Inferior parietal cortex (tissue), 1 donor: ENCODE measurements around the gene KATNB1.

ENCODE experiments used
- DNase-seq: peaks from one replicate; pipeline ENCODE4 v3.0.0-alpha.2; 2016; ENCODE audit errors: extremely low spot score

KATNB1 gene

GRCh38 chr16:57756424-57757325, 21.1 kb downstream of the KATNB1 start:
- no peak for DNase-seq

DNA sequence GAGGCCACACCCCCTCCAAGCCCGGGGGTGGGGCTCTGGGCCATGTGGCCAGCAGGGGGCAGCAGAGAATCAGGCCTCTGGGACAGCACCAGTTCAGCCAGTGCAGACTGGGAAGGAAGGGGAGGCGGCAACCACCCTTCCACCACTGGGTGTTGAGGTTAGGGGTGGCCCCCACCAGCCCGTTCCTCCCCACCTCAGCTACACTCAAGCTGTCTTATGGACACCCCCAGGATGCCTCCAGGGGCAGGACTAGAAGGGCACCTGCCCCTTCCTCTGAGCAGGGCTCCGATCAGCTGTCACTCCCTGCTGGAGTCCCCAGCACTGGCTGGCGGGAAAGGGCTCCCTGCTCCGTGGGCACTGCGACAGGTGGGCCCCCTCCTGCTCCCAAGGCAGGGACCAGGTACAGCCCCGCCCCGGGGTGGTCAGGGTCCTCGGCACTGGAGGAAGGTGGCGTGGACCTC, 21.8 kb downstream of the KATNB1 start:
- DNase-seq, result peak; percentile 90

DNA sequence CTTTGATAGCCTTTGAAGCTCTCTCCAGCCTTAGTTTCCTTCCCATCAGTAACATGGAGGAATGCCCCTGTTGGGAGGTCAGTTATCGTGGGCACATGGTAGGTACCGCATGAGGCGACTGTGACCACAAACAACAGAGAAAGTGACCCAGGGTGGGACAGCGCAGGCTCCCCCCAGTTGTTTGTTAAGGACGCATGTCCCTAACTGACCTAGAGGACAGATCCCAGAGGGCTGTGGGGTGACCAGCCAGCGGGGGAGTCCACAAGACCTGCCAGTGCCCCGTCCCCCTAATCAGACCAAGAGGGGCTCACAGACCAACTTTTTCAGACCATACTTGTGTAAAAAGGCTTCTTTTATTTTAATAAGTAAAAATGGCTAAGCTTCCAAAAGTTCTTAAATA, 22.3 kb downstream of the KATNB1 start:
- DNase-seq, result no peak

GRCh38 chr16:57758331-57759117, 23.0 kb downstream of the KATNB1 start:
- DNase-seq, result no peak

GRCh38 chr16:57759131-57759530, 23.6 kb downstream of the KATNB1 start:
- DNase-seq, result no peak

GRCh38 chr16:57759541-57760356, 24.2 kb downstream of the KATNB1 start:
- no peak for DNase-seq

GRCh38 chr16:57760357-57761160, 25.0 kb downstream of the KATNB1 start:
- no peak for DNase-seq

DNA sequence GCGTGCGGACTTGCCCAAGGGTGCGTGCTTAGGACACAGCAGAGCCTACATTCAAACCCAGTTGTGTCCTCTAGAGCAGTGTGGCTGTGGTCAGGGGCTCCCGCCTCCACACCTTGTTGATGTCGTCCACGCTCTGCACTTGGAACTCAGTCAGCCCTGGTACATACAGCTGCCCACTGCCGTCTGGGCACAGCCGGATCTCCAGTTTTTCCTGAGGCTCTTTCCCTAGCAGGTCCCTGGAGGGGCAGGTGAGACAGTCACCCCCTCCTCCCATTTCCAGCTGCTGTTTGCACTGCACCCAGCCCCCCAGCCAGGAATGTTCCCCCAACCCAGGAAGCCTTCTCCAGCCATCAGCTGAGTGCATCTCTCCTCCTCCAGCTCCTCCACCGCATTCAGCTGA, 25.7 kb downstream of the KATNB1 start:
- DNase-seq, result no peak

- DNase-seq, result no peak
Measured at GRCh38 chr16:57761957-57762356, 26.4 kb downstream of the KATNB1 start.

GRCh38 chr16:57762365-57763040, 26.9 kb downstream of the KATNB1 start:
- no peak for DNase-seq

- no peak for DNase-seq
Measured at GRCh38 chr16:57763285-57764005, 27.9 kb downstream of the KATNB1 start.

DNA sequence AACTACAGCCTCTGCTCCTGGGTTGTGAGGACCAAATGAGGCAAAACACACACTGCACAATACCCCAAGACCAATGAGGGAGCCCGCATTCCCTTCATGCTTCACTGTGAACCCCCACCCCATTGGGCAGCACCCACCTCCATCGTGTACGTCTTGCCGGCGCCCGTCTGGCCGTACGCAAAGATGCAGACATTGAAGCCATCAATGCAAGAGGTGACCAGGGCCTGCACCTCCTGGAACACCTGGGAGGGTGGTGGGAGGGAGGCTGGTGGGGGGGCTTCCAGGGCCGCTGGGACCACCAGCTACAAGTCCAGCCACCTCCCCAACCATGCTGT, 28.4 kb downstream of the KATNB1 start:
- DNase-seq, result no peak

GRCh38 chr16:57764341-57765159, 29.0 kb downstream of the KATNB1 start:
- DNase-seq, result no peak

DNA sequence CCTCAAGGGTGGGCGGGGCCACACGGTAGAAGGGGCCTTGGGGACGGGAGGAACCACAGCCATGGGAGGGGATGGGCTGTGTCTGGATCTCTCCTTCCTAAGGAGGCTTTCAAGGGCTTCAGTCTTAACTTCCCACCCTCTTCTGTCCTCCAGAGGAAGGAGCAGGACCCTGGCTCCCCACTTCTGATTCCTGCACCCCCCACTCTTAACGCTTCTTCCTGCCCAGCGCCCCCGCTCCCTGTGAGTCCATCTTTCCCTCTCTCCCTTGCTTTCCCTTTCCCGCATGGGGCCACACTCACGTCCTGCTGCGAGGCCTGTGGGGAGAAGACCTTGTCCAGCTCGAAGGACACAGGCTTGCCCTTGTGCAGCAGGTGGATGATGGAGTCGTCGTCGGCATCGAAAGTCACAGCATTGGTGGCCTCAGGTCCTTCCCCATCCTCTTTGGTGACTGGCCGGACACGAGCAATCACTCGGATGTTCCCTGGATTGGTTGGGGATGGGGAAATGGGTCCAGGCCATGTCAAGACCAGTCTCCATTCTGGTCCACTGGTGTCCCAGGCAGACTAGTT, 29.7 kb downstream of the KATNB1 start:
- DNase-seq, result no peak

GRCh38 chr16:57766714-57767348, 31.3 kb downstream of the KATNB1 start:
- DNase-seq, result no peak

DNA sequence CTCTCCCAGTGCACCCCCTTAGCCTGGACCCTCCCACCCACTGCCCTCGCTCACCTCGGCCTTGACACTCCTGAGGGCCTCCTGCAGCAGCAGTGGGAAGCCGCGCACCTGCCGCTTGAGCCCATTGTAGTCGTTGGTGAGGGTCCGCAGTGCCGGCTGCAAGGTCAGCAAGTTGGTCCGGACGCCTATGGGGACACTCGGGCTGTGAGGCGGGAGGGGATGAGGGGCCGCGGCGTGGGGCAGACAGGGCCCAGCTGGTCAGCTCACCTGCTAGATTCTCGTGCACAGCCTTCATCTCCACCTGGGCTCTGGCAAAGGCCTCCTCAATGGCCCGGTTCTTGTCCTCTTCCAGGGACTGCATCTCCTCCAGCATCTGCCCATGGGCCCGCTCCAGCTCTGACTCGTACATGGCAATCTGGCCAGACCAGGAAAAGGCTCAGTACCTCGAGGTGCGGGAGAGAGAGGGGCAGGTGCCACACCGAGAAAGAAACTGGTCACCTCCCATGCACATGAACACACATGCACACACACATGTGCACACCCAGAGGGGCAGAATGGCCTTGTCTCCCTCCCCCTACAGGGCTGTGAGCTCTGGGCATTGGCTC, 34.1 kb downstream of the KATNB1 start:
- no peak for DNase-seq

DNA sequence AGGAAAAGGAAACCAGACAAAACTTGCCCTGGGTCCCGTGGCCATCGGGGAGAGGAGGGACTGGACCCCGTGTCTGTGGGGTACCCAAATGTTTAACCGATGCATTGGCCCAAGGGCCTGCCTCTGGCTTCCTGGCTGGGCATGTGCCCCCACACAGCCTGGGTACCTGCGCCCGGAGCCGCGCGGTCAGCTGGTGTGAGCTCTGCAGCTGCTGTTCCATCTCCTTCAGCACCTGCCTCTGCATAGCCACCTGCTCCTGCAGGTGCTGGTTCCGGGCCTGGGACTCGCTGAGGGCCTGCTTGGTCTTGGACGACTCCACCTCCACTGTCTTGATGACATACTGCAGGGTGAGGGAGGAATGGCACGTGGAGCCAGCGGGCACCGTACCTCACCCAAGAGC, 34.8 kb downstream of the KATNB1 start:
- no peak for DNase-seq
